Neural cell (in vitro differentiated cells): ENCODE data around the gene LKAAEAR1. TPM values are rescaled to one million over a fixed set of nuclear protein-coding genes. Genes with fewer than 3 reads are reported as not detected.

Experiments used
- H2AFZ ChIP-seq: fragments of 200-600, 300-800 bp; sonication (generic), shearing (Covaris generic); 2 replicates; pipeline ENCODE4 v1.6.0; 2014; ENCODE audit warnings: low read depth, mild to moderate bottlenecking, antibody characterized with exemption, low read length, moderate library complexity
- H3F3A ChIP-seq: fragments of 200-600 bp; shearing (Covaris generic); 2 replicates; pipeline ENCODE4 v1.6.1; 2016; ENCODE audit warnings: mild to moderate bottlenecking, moderate library complexity, mixed read lengths, antibody characterized with exemption, low read length; ENCODE audit not compliant: insufficient read depth, poor library complexity, severe bottlenecking
- H3K27ac ChIP-seq: fragments of 200-600, 300-800 bp; sonication (generic), shearing (Covaris generic); 2 replicates; pipeline ENCODE4 v1.5.1; 2014; ENCODE audit warnings: mild to moderate bottlenecking, low read length, moderate library complexity
- H3K27me3 ChIP-seq: fragments of 300-800, 200-600 bp; sonication (generic), shearing (Covaris generic); 2 replicates; pipeline ENCODE4 v1.6.0; 2014; ENCODE audit warnings: mild to moderate bottlenecking, low read depth, low read length, moderate library complexity; ENCODE audit not compliant: insufficient read depth
- H3K36me3 ChIP-seq: fragments of 300-800, 200-600 bp; sonication (generic), shearing (Covaris generic); 2 replicates; pipeline ENCODE4 v1.5.1; 2014; ENCODE audit warnings: mild to moderate bottlenecking, antibody characterized with exemption, low read length, moderate library complexity; ENCODE audit not compliant: insufficient read depth
- H3K4me2 ChIP-seq: fragments of 300-800, 200-600 bp; sonication (generic), shearing (Covaris generic); 2 replicates; pipeline ENCODE4 v1.6.0; 2014; ENCODE audit warnings: mild to moderate bottlenecking, low read length
- H3K4me3 ChIP-seq: fragments of 300-800, 200-600 bp; sonication (generic), shearing (Covaris generic); 2 replicates; pipeline ENCODE4 v1.5.1; 2014; ENCODE audit warnings: mild to moderate bottlenecking, low read length, moderate library complexity
- H3K79me2 ChIP-seq: fragments of 200-600 bp; shearing (Covaris generic); replicated peaks from 2 replicates; pipeline ENCODE4 v1.6.0; 2014; ENCODE audit warnings: mild to moderate bottlenecking, low read length, moderate library complexity; ENCODE audit not compliant: insufficient read depth
- H3K9ac ChIP-seq: fragments of 300-800, 200-600 bp; sonication (generic), shearing (Covaris generic); 2 replicates; pipeline ENCODE4 v1.6.1; 2016; ENCODE audit warnings: mild to moderate bottlenecking, low read length, mixed read lengths
- H3K9me2 ChIP-seq: fragments of 200-600 bp; shearing (Covaris generic); 2 replicates; pipeline ENCODE4 v1.6.1; 2016; ENCODE audit warnings: mild to moderate bottlenecking, low read length, mixed read lengths; ENCODE audit not compliant: insufficient read depth
- H3K9me3 ChIP-seq: fragments of 200-600, 300-800 bp; sonication (generic), shearing (Covaris generic); 2 replicates; pipeline ENCODE4 v1.6.1; 2016; ENCODE audit warnings: mild to moderate bottlenecking, mixed run types, low read length, moderate library complexity, mixed read lengths
- H4K20me1 ChIP-seq: fragments of 200-600 bp; shearing (Covaris generic); 2 replicates; pipeline ENCODE4 v1.6.1; 2016; ENCODE audit warnings: mild to moderate bottlenecking, mixed run types; ENCODE audit not compliant: insufficient read depth
- CTCF ChIP-seq: fragments of 450-650 bp; IDR thresholded peaks from 2 replicates; pipeline ENCODE4 v1.5.1; 2014; ENCODE audit warnings: antibody characterized with exemption, mild to moderate bottlenecking, moderate library complexity; ENCODE audit not compliant: poor library complexity, severe bottlenecking
- EP300 ChIP-seq: fragments of 450-650 bp; conservative IDR thresholded peaks from 2 replicates; pipeline ENCODE4 v1.6.1; 2014; ENCODE audit warnings: antibody characterized with exemption, mild to moderate bottlenecking, moderate library complexity; ENCODE audit not compliant: poor library complexity, severe bottlenecking
- EZH2 ChIP-seq: fragments of 200-600, 300-800 bp; shearing (Covaris generic), sonication (generic); IDR thresholded peaks from 2 replicates; pipeline ENCODE4 v1.6.1; 2014; ENCODE audit warnings: antibody characterized with exemption, low read length, borderline replicate concordance, mild to moderate bottlenecking; ENCODE audit not compliant: insufficient read depth, poor library complexity, severe bottlenecking
- MXI1 ChIP-seq: fragments of 450-650 bp; conservative IDR thresholded peaks from 2 replicates; pipeline ENCODE4 v1.6.1; 2014; ENCODE audit warnings: antibody characterized with exemption, mild to moderate bottlenecking; ENCODE audit not compliant: poor library complexity, severe bottlenecking
- POLR2AphosphoS5 ChIP-seq: IDR thresholded peaks from 2 replicates; pipeline ENCODE4 v1.6.1; 2012
- RAD21 ChIP-seq: fragments of 450-650 bp; conservative IDR thresholded peaks from 2 replicates; pipeline ENCODE4 v1.6.1; 2014; ENCODE audit warnings: antibody characterized with exemption, mild to moderate bottlenecking, moderate library complexity
- REST ChIP-seq: IDR thresholded peaks from 2 replicates; pipeline ENCODE4 v1.6.1; 2012; ENCODE audit warnings: borderline replicate concordance
- SMC3 ChIP-seq: fragments of 450-650 bp; conservative IDR thresholded peaks from 2 replicates; pipeline ENCODE4 v1.6.1; 2014; ENCODE audit warnings: antibody characterized with exemption, mild to moderate bottlenecking, moderate library complexity; ENCODE audit not compliant: poor library complexity
- TAF1 ChIP-seq: IDR thresholded peaks from 2 replicates; pipeline ENCODE4 v1.6.1; 2012; ENCODE audit warnings: low read depth
- polyA minus RNA-seq: library from RNA; depleted of rRNA, polyadenylated mRNA; stranded (reverse); fragments of >200 nt; gene quantifications from 2 replicates; pipeline ENCODE4 v1.2.3, GENCODE V29; 2014
- polyA plus RNA-seq: library from polyadenylated mRNA; depleted of rRNA; stranded (reverse); fragments of >200 nt; gene quantifications from 2 replicates; pipeline ENCODE4 v1.2.3, GENCODE V29; 2014

Gene LKAAEAR1, protein sequence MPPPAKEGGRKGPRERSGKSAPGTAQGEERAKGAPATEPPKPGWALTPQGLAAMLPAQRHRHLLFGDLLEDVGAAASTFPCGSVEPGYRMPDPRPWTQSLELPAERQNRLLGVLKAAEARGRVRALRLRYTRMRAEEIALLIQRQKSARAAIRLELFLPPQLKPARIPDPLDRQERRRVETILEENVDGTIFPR
- polyA plus RNA-seq (9.3 and 16.3 TPM in 2 replicates), polyA minus RNA-seq (1.4 and 1.9 TPM in 2 replicates)

DNA sequence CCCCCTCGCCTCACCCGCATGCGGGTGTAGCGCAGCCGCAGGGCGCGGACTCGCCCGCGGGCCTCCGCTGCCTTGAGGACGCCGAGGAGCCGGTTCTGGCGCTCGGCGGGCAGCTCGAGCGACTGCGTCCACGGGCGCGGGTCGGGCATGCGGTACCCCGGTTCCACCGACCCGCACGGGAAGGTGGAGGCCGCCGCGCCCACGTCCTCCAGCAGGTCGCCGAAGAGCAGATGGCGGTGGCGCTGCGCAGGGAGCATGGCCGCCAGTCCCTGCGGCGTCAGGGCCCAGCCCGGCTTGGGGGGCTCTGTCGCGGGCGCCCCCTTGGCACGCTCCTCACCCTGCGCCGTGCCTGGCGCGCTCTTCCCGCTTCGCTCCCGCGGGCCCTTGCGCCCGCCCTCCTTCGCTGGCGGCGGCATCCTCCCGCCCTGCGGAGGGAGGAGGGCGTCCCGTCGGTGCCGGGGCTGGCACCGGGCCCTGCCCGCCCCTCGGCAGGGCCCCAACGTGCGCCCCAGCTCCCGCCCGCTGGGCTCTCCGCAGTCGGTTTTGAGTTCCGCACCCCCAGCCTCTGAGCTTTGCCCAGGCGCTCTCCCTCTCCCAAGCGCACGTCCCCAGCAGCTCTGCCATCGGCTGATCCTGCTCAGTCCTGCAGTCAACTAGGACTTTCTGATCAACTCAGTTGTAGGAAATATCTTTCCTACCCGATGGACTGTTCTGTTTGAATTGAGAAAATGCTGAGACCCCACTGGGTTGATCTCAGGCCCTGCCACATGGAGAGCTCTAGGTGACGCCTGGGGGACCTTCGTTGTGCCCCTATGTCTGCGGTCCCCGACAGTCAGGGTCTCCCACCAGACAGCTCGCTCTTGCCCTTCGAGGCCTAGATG, at the start of gene LKAAEAR1:
TSS of gene LKAAEAR1 (minus strand) at position 595 of the 881 bp plus-strand sequence. CDS start at position 416, 179 bp downstream.
- H3K4me3 ChIP-seq, result peak within 1 kb of the TSS; percentile 71
- no peak within 1 kb of the TSS for H3K27ac ChIP-seq
- peaks cover 22% of the 10 kb centered on the region for H3K27me3 ChIP-seq
- peak within 1 kb of the TSS; percentile 30 for H3K4me2 ChIP-seq
- peak within 1 kb of the TSS; percentile 21 for H2AFZ ChIP-seq
- peak within 1 kb of the TSS; percentile 64 for H3K9ac ChIP-seq
- no peaks in the 10 kb centered on the region for H3K9me3 ChIP-seq
- no peaks in the 10 kb centered on the region for H3F3A ChIP-seq
- no peak for TF ChIP-seq EP300
- TF ChIP-seq SMC3, result peak; percentile 20
- peak; percentile 25 for TF ChIP-seq POLR2AphosphoS5
- no peak for TF ChIP-seq RAD21
- TF ChIP-seq MXI1, result peak; percentile 72
- TF ChIP-seq REST, result no peak
- no peak for TF ChIP-seq TAF1
- TF ChIP-seq CTCF, result peak; percentile 40
- no peak for TF ChIP-seq EZH2
- no peaks in the 10 kb centered on the region for H3K36me3 ChIP-seq
- H3K79me2 ChIP-seq, result no peaks in the 10 kb centered on the region
- no peaks in the 10 kb centered on the region for H4K20me1 ChIP-seq
- no peaks in the 10 kb centered on the region for H3K9me2 ChIP-seq

- H3K36me3 ChIP-seq, result no peaks in the 10 kb centered on the region
- H3K9me2 ChIP-seq, result no peaks in the 10 kb centered on the region
- H4K20me1 ChIP-seq, result no peaks in the 10 kb centered on the region
- H3F3A ChIP-seq, result no peaks in the 10 kb centered on the region
- H3K4me2 ChIP-seq, result no peak overlapping the region
- TF ChIP-seq TAF1, result no peak
- TF ChIP-seq EZH2, result no peak
- no peak for TF ChIP-seq SMC3
- TF ChIP-seq CTCF, result no peak
- TF ChIP-seq POLR2AphosphoS5, result no peak
- TF ChIP-seq REST, result no peak
- TF ChIP-seq RAD21, result no peak
- TF ChIP-seq EP300, result no peak
- H3K9ac ChIP-seq, result no peak overlapping the region
- no peak overlapping the region for H2AFZ ChIP-seq
- no peaks in the 10 kb centered on the region for H3K79me2 ChIP-seq
- no peak overlapping the region for H3K4me3 ChIP-seq
- H3K9me3 ChIP-seq, result no peaks in the 10 kb centered on the region
- no peak overlapping the region for H3K27ac ChIP-seq
- H3K27me3 ChIP-seq, result no peaks in the 10 kb centered on the region
Observed at GRCh38 chr20:64131406-64131805, 47.2 kb upstream of the LKAAEAR1 start.
